ENCODE results near the gene GALNT6.

DNA sequence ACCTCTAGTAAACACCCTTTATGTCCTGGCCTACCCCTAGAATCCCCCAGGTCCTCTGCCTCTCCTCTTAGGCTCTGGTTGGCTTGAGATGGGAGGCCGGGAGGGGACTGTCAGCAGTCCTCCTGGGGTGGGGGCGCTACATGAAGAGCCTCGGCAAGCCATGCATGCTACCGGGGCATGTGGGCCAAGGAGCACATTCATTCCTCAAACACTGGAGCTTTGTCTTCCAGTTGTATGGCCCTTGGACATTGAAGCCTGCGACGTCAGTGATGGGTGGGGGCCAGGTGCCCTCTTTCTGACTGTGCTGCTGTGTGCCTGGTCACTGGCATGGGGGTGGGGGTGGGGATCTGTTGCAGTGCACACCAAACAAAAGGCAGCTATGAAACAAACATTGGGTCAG, 28.9 kb downstream of the GALNT6 start:
- TF ChIP-seq, protein P1, sequence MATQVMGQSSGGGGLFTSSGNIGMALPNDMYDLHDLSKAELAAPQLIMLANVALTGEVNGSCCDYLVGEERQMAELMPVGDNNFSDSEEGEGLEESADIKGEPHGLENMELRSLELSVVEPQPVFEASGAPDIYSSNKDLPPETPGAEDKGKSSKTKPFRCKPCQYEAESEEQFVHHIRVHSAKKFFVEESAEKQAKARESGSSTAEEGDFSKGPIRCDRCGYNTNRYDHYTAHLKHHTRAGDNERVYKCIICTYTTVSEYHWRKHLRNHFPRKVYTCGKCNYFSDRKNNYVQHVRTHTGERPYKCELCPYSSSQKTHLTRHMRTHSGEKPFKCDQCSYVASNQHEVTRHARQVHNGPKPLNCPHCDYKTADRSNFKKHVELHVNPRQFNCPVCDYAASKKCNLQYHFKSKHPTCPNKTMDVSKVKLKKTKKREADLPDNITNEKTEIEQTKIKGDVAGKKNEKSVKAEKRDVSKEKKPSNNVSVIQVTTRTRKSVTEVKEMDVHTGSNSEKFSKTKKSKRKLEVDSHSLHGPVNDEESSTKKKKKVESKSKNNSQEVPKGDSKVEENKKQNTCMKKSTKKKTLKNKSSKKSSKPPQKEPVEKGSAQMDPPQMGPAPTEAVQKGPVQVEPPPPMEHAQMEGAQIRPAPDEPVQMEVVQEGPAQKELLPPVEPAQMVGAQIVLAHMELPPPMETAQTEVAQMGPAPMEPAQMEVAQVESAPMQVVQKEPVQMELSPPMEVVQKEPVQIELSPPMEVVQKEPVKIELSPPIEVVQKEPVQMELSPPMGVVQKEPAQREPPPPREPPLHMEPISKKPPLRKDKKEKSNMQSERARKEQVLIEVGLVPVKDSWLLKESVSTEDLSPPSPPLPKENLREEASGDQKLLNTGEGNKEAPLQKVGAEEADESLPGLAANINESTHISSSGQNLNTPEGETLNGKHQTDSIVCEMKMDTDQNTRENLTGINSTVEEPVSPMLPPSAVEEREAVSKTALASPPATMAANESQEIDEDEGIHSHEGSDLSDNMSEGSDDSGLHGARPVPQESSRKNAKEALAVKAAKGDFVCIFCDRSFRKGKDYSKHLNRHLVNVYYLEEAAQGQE (IDR thresholded peaks at IDR 0.05; ENCODE audit: insufficient read depth in 1 of 2, low read depth in 2 of 2, low read length in 2 of 2) = no peak
- TF ChIP-seq SIN3A (IDR thresholded peaks at IDR 0.05; ENCODE audit: borderline replicate concordance, insufficient read depth, low read length) (no peak), TAF1 (IDR thresholded peaks at IDR 0.05; ENCODE audit: borderline replicate concordance, insufficient read depth, low read length) (no peak), POLR2AphosphoS5 (IDR thresholded peaks at IDR 0.05; ENCODE audit: low read depth, low read length) (no peak)
